ENCODE data around the gene ST7.

The ST7 gene

GRCh38 chr7:117192108-117192507 lies 238.8 kb downstream of the ST7 start:
- no peak for DNase-seq (ENCODE audit: low read depth, low spot score)
- in situ Hi-C loops (cut with HindIII; ENCODE audit: low sequenced_read_pairs), result no loop called here
- H3K4me3 ChIP-seq (ENCODE audit: low read depth, low read length), result no peak overlapping the region
- TF ChIP-seq CTCF (IDR thresholded peaks at IDR 0.05; ENCODE audit: low read depth, low read length), result no peak

- no peak for TF ChIP-seq CTCF (IDR thresholded peaks at IDR 0.05; ENCODE audit: low read depth, low read length)
- no peak overlapping the region for H3K4me3 ChIP-seq (ENCODE audit: low read depth, low read length)
- DNase-seq (ENCODE audit: low read depth, low spot score), result no peak
- in situ Hi-C loops (cut with HindIII; ENCODE audit: low sequenced_read_pairs), result no loop called here
Measured at GRCh38 chr7:117193564-117193963, 240.3 kb downstream of the ST7 start.

- no peak for DNase-seq (ENCODE audit: low read depth, low spot score)
- no peak overlapping the region for H3K4me3 ChIP-seq (ENCODE audit: low read depth, low read length)
- in situ Hi-C loops (cut with HindIII; ENCODE audit: low sequenced_read_pairs), result no loop called here
- no peak for TF ChIP-seq CTCF (IDR thresholded peaks at IDR 0.05; ENCODE audit: low read depth, low read length)
Measured at GRCh38 chr7:117194445-117194844, 241.1 kb downstream of the ST7 start.

GRCh38 chr7:117195361-117196029 lies 242.2 kb downstream of the ST7 start:
- no peak for TF ChIP-seq CTCF (IDR thresholded peaks at IDR 0.05; ENCODE audit: low read depth, low read length)
- in situ Hi-C loops (cut with HindIII; ENCODE audit: low sequenced_read_pairs), result no loop called here
- DNase-seq (ENCODE audit: low read depth, low spot score), result peak; percentile 38
- no peak overlapping the region for H3K4me3 ChIP-seq (ENCODE audit: low read depth, low read length)

GRCh38 chr7:117200132-117200531 lies 246.8 kb downstream of the ST7 start:
- no peak overlapping the region for H3K4me3 ChIP-seq (ENCODE audit: low read depth, low read length)
- no peak for DNase-seq (ENCODE audit: low read depth, low spot score)
- TF ChIP-seq CTCF (IDR thresholded peaks at IDR 0.05; ENCODE audit: low read depth, low read length), result no peak
- in situ Hi-C loops (cut with HindIII; ENCODE audit: low sequenced_read_pairs), result no loop called here

GRCh38 chr7:117200786-117201458 lies 247.6 kb downstream of the ST7 start:
- H3K4me3 ChIP-seq (ENCODE audit: low read depth, low read length), result no peak overlapping the region
- TF ChIP-seq CTCF (IDR thresholded peaks at IDR 0.05; ENCODE audit: low read depth, low read length), result no peak
- no peak for DNase-seq (ENCODE audit: low read depth, low spot score)
- in situ Hi-C loops (cut with HindIII; ENCODE audit: low sequenced_read_pairs), result no loop called here

All from astrocyte of the spinal cord (primary cell).